NCI-H1092 treated with DMSO at 0.1 percent for 48 hours (cell line): Measurements from ENCODE around the gene FUT1.
"Not testable (repeated sequence)": the region's sequence is repeated elsewhere in the genome, so short reads cannot be mapped to it uniquely, and the experiment has no call there.

ENCODE experiments used
- DNase-seq: peaks from one replicate; lab custom pipeline; 2025; lab: John Stamatoyannopoulos, UW

The FUT1 gene

DNA sequence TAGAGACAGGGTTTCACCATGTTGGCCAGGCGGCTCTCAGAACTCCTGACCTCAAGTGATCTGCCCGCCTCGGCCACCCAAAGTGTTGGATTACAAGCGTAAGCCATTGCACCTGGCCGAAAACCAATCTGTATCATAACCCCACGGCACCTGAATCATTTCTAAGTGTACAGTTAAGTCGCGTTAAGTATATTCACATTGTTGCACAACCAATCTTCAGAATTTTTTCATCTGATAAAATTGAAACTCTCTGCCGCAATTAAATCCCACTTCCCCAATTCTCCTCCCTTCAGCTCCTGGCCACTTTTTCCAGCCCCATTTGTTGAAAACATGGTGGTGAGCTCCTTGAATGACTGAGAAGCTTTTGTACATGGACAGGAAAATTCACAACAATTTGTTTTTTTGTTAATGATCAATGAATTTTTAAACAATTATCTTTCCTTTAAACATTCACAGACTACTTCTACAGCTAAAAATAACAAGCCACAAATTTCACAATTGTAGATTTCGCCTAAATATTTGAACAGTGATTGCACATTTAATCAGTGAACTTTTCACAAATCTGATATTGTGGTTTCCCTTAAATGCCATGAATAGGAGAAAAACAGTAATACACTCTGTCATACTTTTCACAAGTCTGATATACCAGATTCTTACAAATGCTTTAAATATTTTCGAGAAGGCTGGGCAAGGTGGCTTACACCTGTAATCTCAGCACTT, 16.7 kb upstream of the FUT1 start:
- DNase-seq: no peak

DNA sequence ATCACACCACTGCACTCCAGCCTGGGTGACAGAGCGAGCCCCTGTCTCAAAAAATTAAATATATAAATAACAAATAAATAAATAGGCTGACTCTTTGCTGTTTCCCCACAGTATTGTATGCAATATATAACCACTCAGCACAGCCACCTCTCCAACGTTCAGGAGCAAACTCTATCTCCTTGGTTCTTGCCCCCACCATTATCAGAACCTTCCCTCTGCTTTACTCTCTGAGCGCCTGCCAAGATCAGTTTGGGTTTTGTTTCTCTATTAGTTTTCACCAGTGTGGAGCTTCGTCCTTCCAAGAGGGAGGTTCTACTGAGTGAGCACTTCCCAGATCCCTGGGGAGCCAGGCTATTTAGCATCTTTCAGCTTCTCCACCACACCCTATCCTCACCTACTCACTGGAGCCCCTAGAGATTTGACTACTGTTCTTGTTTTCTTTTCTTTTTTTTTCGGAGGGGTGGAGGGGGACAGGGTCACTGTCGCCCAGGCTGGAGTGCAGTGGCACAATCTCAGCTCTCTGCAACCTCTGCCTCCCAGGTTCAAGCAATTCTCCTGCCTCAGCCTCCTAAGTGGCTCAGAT, 15.8 kb upstream of the FUT1 start:
- DNase-seq: not testable (repeated sequence)

DNA sequence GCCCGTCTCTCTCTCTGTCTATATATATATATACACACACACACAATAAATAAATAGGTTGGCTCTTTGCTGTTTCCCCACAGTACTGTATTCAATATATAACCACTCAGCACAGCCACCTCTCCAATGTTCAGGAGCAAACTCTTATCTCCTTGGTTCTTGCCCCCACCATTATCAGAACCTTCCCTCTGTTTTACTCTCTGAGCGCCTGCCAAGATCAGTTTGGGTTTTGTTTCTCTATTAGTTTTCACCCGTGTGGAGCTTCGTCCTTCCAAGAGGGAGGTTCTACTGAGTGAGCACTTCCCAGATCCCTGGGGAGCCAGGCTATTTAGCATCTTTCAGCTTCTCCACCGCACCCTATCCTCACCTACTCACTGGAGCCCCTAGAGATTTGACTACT, 13.4 kb upstream of the FUT1 start:
- DNase-seq: not testable (repeated sequence)

DNA sequence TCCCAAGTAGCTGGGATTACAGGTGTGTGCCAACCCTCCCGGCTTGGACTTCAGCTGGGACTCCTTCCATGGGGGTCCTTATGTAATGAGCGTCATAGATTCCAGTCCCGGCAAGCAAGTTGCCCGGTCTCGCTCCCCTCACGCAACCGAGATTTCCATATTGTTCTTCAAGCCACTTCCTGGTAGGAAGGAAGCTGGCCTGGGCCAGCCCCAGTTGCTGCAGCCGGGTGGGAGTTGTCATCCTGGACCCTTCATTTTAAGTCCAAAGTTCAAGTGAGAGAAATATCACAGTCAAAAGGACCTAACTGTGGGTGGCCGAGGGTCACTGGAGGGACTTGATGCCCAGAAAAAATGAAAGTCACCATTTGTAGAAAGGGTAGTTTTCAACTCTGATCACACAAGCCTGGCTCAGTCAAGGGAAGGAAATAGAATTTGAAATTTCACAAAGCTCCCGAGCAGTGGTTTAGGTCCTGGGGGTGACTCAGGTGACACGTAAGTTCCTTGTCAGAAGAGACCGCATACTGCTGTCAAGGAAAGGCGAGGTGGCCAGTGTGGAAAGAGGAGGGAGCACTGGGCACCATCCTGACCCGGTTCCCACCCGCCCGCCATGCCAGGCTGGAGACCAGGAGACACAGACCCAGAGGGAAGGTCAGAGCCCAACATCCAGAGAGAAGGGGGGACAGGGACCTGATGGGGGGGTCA, 8.2 kb upstream of the FUT1 start:
- DNase-seq: no peak

DNA sequence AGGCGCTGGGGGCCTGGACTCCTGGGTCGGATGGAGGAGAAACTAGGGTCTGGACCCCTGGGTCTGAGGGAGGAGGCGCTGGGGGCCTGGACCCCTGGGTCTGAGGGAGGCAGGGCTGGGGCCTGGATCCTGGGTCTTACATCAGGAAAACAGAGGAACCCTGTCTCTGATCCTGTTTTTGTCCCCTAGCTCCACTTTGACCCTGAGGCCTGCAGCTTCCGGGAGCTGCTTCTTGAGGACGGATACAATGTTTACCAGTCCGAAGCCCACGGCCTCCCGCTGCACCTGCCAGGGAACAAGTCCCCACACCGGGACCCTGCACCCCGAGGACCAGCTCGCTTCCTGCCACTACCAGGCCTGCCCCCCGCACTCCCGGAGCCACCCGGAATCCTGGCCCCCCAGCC, 5.3 kb upstream of the FUT1 start:
- DNase-seq: no peak

DNA sequence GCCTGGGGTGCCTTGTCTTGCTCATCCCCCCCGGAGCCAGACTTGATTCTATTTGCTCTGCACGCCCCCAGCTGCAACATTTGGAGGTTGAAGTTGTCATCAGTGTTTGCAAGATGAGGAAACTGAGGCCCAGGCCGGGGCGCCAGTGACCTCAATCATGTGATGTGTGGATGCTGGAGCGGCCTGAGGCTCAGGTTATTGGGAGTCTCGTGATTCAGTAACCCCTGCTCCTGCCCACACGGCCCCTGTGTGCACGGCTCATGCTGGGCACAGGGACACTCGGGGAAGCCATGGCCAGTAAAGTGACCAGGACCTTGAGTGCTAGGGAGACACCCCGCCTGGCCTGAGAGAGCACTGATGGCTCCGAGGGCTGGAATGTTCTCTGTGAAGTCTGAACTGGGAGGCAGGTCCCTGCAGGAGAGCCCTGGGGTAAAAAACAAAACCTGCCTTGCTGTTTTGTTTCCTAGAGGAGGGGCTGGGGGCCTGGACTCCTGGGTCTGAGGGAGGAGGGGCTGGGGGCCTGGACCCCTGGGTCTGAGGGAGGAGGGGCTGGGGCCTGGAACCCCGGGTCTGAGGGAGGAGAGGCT, 4.7 kb upstream of the FUT1 start:
- DNase-seq: no peak

DNA sequence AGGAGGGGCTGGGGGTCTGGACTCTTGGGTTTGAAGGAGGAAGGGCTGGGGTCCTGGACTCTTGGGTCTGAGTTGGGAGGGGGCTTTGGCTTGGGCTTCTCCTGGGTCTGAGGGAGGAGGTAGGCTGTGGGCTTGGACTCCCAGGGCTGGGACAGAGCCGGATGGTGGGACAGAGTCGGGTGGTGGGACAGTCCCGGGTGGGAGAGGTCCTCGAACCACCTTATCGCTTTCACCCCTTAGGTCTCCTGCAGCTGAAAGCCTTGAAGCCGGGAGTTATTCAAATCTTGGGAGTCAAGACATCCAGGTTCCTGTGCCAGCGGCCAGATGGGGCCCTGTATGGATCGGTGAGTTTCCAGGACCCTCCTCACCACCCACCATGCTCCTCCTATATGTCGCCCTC, 4.2 kb upstream of the FUT1 start:
- DNase-seq: no peak

DNA sequence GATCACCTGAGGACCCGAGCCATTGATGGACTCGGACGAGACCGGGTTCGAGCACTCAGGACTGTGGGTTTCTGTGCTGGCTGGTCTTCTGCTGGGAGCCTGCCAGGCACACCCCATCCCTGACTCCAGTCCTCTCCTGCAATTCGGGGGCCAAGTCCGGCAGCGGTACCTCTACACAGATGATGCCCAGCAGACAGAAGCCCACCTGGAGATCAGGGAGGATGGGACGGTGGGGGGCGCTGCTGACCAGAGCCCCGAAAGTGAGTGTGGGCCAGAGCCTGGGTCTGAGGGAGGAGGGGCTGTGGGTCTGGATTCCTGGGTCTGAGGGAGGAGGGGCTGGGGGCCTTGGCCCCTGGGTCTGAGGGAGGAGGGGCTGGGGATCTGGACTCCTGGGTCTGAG, 3.8 kb upstream of the FUT1 start:
- no peak for DNase-seq

DNA sequence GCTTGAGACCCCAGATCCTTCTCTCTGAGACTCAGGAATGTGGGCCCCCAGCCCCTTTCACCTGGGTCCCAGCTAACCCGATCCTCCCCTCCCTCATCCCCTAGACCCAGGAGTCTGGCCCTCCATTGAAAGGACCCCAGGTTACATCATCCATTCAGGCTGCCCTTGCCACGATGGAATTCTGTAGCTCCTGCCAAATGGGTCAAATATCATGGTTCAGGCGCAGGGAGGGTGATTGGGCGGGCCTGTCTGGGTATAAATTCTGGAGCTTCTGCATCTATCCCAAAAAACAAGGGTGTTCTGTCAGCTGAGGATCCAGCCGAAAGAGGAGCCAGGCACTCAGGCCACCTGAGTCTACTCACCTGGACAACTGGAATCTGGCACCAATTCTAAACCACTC, 3.3 kb upstream of the FUT1 start:
- no peak for DNase-seq

DNA sequence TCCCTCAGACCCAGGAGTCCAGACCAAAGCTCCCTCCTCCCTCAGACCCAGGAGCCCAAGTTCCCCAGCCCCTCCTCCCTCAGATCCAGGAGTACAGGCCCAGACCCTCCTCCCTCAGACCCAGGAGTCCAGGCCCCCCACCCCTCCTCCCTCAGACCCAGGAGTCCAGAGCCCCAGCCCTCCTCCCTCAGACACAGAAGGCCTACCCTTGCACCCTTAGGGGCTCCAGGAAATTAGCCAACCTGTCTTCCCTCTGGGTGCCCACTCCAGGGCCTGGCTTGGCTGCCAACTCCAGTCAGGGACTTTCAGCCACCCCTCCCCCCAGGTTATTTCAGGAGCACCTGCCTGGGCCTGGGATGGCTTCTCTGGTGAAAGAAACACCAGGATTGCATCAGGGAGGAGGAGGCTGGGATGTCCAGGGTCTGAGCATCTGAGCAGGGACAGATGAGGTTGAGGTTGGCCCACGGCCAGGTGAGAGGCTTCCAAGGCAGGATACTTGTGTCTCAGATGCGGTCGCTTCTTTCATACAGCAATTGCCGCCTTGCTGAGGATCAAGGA, 2.7 kb upstream of the FUT1 start, which contains the start of gene FGF21:
FGF21 (plus strand) TSS at position 441 of the 558 bp plus-strand sequence. CDS start 713 bp downstream, outside the sequence.
- DNase-seq: no peak

DNA sequence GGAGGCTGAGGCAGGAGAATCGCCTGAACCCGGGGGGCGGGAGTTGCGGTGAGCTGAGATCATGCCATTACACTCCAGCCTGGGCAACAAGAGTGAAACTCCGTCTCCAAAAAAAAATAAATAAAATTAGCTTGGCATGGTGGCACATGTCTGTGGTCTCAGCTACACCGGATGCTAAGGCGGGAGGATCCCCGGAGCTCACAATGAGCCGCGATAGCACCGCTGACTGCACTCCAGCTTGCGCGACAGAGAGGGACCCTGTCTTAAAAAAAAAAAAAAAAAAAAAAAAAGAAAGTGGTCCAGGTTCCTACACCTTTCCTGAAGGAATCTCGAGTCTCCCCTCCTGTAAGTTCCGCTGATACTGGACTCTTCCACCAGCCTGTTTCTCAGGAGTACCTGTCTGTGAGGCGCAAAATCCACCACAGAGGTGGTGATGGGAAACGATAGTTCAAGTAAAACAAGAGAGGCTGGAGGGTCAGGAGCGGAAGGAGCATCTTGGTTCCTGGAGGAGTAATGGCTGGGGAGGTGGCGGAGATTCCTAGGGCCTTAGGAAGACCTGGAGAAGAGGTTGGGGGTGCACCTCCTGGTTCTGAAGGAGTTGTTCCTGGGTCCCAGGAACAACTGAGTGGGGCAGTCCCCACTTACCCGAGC, 471 bp downstream of the FUT1 start:
- no peak for DNase-seq

DNA sequence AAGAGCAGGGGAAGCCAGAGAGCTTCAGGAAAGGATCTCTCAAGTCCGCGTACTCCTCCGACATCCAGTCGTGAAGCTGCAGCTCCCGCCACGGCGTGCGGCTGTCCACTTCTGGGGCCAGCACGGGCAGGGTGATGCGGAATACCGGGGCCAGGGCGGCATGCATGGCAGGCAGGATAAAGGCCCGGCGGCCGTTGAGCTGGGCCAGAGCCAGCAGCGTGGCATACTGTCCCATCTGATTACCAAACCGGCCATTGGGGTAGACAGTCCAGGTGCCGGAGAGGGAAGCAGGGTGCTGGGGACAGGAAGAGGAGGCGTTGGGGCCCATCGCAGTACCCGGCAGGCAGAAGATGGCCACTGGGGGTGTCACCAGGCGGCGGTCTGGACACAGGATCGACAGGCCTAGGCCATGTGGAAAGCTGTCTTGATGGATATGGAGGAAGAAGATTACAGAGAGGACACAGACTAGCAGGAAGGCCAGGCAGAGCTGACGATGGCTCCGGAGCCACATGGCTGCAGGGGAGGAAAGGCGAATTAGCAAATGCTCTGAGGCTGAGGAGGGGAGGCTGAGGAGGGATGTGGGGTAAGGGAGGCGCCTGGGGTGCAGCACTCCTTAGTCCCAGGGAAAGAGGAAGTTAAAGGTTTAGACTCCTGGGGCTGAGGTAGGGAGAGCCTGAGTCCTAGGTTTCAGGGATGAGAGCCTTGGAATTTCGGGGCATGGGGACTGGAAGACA, 1.5 kb downstream of the FUT1 start:
- DNase-seq: no peak

DNA sequence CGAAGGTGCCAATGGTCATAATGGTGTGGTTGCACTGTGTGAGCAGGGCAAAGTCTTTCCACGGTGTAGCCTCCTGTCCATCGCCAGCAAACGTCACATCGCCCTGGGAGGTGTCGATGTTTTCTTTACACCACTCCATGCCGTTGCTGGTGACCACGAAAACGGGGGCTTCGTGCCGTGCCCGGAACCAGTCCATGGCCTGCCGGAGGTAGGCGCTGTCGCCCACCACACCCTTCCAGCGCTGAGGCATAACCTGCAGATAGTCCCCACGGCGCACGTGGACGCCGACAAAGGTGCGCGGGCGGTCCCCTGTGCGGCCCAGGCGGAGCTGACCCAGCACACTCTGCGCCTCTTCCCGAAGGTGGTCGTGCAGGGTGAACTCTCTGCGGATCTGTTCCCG, 2.1 kb downstream of the FUT1 start:
- no peak for DNase-seq

DNA sequence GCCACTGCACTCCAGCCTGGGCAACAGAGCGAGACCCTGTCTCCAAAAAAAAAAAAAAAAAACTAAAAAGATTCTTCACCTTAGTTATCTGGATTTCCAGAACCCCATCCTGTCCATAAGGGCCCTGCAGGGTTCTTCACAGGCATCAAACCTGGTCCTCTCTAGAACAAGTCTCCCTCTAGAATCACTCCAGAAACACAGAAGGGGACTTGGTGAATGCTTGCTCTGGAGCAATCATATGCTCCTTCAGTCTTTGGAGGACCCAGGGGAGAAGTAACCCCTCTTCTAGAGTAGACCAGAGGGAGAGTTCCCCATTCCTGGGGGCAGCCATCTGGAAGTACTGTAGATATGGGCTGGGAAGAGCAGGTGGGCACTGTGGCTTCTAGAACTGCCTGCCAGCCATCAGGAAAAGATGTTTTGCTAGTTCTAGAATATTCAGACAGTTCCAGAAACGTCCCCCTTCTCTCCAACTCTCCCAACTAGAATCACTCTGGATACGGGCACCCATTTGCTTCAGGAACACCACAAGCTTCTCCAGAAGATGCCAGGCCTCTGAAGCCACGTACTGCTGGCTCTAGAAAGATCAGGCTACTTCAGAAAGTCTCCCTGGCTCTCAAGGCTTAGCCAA, 2.8 kb downstream of the FUT1 start:
- DNase-seq: no peak

DNA sequence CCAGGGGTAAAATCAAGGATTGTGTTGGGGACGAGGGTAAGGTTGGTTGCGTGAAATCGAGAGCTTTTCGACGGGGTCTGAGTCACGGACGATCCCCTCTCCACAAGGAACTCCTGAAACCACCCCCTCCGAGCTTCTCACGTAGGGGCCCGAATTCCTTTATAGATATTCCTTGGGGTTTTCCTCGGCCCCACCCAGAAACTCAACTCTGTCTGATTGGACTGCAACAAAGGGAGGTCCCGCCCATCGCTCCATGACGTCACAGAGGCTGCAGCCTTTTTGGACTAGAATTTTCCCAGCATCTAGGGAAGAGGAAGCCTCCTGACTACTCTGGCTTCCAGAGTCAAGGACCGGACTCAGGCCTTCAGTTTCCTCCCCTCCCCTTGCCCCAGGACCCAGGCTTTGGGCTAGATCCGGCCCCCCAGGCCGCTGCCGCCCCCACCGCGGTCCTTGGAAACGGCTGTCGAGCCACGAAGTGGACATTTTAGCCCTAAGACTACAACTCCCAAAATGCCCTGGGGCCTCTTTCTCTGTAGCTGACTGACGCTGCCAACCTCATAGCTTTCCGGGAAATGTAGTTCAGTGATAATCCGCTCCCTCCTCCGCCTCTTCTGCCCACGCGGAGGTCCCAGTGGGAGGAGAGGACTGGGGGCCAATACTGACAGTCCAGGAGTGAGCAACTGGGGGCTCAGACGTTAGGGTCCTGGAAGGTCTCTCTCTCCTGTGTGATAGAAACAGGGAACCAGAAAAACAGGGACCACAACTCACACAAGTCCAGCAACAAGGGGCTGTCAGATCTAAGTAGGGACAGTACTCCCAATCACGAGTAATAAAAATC, 5.5 kb downstream of the FUT1 start, which contains the start of gene IZUMO1:
IZUMO1 (minus strand) TSS at position 172 of the 838 bp plus-strand sequence. CDS start 1,050 bp downstream, outside the sequence.
- no peak for DNase-seq

DNA sequence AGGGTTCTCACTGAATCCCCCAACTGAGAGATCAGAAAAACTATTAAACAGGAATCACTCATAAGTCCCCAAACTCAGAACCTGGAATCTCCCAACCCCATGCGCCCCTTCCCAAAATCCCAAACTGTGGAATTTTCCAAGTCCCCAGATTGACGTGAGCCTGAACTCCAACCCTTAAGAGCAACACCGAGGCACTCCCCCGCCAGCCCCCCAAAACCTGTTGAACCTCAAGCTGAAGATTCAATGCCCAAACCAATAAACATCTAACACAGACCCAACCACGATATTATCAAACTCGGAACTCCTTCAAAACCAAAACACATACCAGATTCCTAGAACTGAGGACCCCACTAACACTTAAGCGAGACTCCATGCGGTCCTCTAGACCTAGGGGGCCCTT, 6.3 kb downstream of the FUT1 start:
- DNase-seq: no peak

DNA sequence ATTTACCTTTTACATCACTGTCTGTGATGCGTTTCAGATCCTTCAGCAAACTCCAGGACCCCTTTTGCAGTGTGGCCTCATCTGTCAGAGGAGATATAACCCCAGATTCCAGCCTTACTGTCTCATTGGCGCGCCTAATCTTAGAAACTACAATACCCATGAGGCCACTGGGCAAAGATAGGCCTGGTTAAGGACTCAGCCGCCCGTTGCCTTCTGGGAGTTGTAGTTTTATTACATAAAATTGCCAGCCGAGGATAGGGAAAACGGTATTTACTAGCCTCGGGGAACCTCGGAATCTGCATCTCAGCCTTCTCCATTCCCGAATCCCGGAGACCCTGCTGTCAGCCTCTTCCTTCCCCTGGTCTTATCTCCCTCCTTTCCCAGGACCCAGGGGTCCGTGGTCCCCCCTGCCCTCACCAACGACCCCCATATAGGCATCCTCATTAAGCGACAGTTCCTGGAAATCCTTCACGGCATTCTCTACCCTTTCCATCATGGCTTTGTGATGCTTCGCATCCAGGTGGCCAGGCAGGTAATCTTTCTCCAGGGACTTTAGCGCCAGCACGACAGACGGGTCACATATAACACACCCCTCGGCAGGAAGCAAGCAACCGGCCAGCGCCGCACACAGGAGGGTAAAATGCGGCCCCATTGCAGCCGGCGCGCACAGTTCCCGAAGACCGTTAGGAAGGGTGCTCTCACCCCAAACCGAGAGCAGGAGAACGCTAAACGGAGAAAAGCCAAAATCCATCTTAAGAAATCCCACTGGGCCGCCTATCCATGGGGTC, 7.0 kb downstream of the FUT1 start:
- peak; percentile 11 for DNase-seq

DNA sequence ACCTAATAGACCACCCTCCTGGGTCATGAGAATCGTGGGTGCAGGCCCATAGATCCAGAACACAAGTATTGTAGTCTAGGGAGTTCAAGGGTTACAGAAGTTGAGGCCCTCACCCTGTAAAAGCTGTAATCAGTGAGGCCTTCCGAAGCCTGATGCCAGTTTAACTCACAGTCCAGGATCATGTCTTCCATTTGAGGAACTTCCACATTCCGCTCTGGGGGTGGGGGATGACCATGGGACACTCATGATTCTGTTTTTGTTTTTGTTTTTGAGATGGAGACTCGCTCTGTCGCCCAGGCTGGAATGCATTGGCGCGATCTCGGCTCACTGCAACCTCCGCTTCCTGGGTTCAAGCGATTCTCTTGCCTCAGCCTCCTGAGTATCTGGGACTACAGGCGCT, 10.3 kb downstream of the FUT1 start:
- no peak for DNase-seq
